ENCODE measurements around the gene N4BP2L2.

Gene N4BP2L2

GRCh38 chr13:32530841-32531253, 7.7 kb downstream of the N4BP2L2 start:
- Histone ChIP-seq H3K9me3 (ENCODE audit: control insufficient read depth, low read length) (no peaks in the 10 kb centered on the region), H3K4me1 (peaks cover 14% of the 10 kb centered on the region), H3K9ac (no peak overlapping the region), H3K4me2 (ENCODE audit: low read length) (peak overlapping the region; percentile 48), H3K79me2 (peaks cover 9% of the 10 kb centered on the region), H3K27ac (no peak overlapping the region), H3K27me3 (ENCODE audit: control insufficient read depth, insufficient read depth, low read length) (no peaks in the 10 kb centered on the region), H3K36me3 (ENCODE audit: control insufficient read depth, insufficient read depth, low read length) (no peaks in the 10 kb centered on the region), H3K4me3 (ENCODE audit: low read depth, low read length) (no peak overlapping the region), H2AFZ (no peak overlapping the region)
- no peak for TF ChIP-seq CTCF (IDR thresholded peaks at IDR 0.05)

- Histone ChIP-seq H3K79me2 (peaks cover 3% of the 10 kb centered on the region), H2AFZ (no peak overlapping the region), H3K4me2 (ENCODE audit: low read length) (peak overlapping the region; percentile 11), H3K36me3 (ENCODE audit: control insufficient read depth, insufficient read depth, low read length) (no peaks in the 10 kb centered on the region), H3K9ac (no peak overlapping the region), H3K27me3 (ENCODE audit: control insufficient read depth, insufficient read depth, low read length) (no peaks in the 10 kb centered on the region), H3K4me3 (ENCODE audit: low read depth, low read length) (no peak overlapping the region), H3K27ac (no peak overlapping the region), H3K4me1 (peaks cover 14% of the 10 kb centered on the region), H3K9me3 (ENCODE audit: control insufficient read depth, low read length) (no peaks in the 10 kb centered on the region)
- TF ChIP-seq CTCF (IDR thresholded peaks at IDR 0.05) = no peak
These were observed 10.2 kb downstream of the N4BP2L2 start for GRCh38 chr13:32528358-32528757.

- no peak overlapping the region for H3K27ac ChIP-seq
- H3K9me3 ChIP-seq (ENCODE audit: control insufficient read depth, low read length) = no peaks in the 10 kb centered on the region
- TF ChIP-seq CTCF (IDR thresholded peaks at IDR 0.05) = no peak
These were observed 11.4 kb downstream of the N4BP2L2 start for GRCh38 chr13:32527151-32527550.

GRCh38 chr13:32525766-32526165, 12.8 kb downstream of the N4BP2L2 start:
- H3K9me3 ChIP-seq (ENCODE audit: control insufficient read depth, low read length) = no peaks in the 10 kb centered on the region
- H3K9ac ChIP-seq = no peak overlapping the region
- no peak for TF ChIP-seq CTCF (IDR thresholded peaks at IDR 0.05)
- no peak overlapping the region for H3K4me3 ChIP-seq (ENCODE audit: low read depth, low read length)
- no peaks in the 10 kb centered on the region for H3K79me2 ChIP-seq
- H2AFZ ChIP-seq = no peak overlapping the region
- H3K27ac ChIP-seq = no peak overlapping the region
- peaks cover 3% of the 10 kb centered on the region for H3K4me1 ChIP-seq
- no peak overlapping the region for H3K4me2 ChIP-seq (ENCODE audit: low read length)
- H3K36me3 ChIP-seq (ENCODE audit: control insufficient read depth, insufficient read depth, low read length) = no peaks in the 10 kb centered on the region
- H3K27me3 ChIP-seq (ENCODE audit: control insufficient read depth, insufficient read depth, low read length) = no peaks in the 10 kb centered on the region

More at GRCh38 chr13:32527151-32527550, 11.4 kb downstream of the N4BP2L2 start:
- Histone ChIP-seq H3K79me2 (peaks cover 3% of the 10 kb centered on the region), H3K36me3 (ENCODE audit: control insufficient read depth, insufficient read depth, low read length) (no peaks in the 10 kb centered on the region), H3K4me1 (peaks cover 14% of the 10 kb centered on the region), H3K4me3 (ENCODE audit: low read depth, low read length) (no peak overlapping the region), H3K27me3 (ENCODE audit: control insufficient read depth, insufficient read depth, low read length) (no peaks in the 10 kb centered on the region), H3K9ac (no peak overlapping the region), H3K4me2 (ENCODE audit: low read length) (no peak overlapping the region), H2AFZ (no peak overlapping the region)

GRCh38 chr13:32515246-32515645, 23.3 kb downstream of the N4BP2L2 start:
- no peaks in the 10 kb centered on the region for H3K79me2 ChIP-seq
- no peak overlapping the region for H3K27ac ChIP-seq
- H3K36me3 ChIP-seq (ENCODE audit: control insufficient read depth, insufficient read depth, low read length) = no peaks in the 10 kb centered on the region
- H3K4me1 ChIP-seq = no peaks in the 10 kb centered on the region
- H3K4me3 ChIP-seq (ENCODE audit: low read depth, low read length) = no peak overlapping the region
- H3K27me3 ChIP-seq (ENCODE audit: control insufficient read depth, insufficient read depth, low read length) = no peaks in the 10 kb centered on the region
- no peak for TF ChIP-seq CTCF (IDR thresholded peaks at IDR 0.05)
- H3K9me3 ChIP-seq (ENCODE audit: control insufficient read depth, low read length) = no peaks in the 10 kb centered on the region
- no peak overlapping the region for H3K4me2 ChIP-seq (ENCODE audit: low read length)
- H2AFZ ChIP-seq = no peak overlapping the region
- H3K9ac ChIP-seq = no peak overlapping the region
